HEK293 (cell line): ENCODE results near the gene ZNF836.

ENCODE experiments used
- ZNF221 ChIP-seq: fragments of 450-650 bp; formaldehyde crosslinking; IDR thresholded peaks from 2 replicates; pipeline ENCODE4 v1.5.1; 2017; ENCODE audit warnings: missing biosample characterization, missing genetic modification characterization, borderline replicate concordance
- TF ChIP-seq, protein P1 (sequence below): fragments of 450-650 bp; formaldehyde crosslinking; IDR thresholded peaks from 2 replicates; pipeline ENCODE4 v1.5.1; 2016; ENCODE audit warnings: missing biosample characterization, missing genetic modification characterization
- TF ChIP-seq, protein P2 (sequence below): fragments of 450-650 bp; formaldehyde crosslinking; IDR thresholded peaks from 2 replicates; pipeline ENCODE4 v1.5.1; 2016; ENCODE audit warnings: missing biosample characterization, missing genetic modification characterization

- TF ChIP-seq, protein P1, sequence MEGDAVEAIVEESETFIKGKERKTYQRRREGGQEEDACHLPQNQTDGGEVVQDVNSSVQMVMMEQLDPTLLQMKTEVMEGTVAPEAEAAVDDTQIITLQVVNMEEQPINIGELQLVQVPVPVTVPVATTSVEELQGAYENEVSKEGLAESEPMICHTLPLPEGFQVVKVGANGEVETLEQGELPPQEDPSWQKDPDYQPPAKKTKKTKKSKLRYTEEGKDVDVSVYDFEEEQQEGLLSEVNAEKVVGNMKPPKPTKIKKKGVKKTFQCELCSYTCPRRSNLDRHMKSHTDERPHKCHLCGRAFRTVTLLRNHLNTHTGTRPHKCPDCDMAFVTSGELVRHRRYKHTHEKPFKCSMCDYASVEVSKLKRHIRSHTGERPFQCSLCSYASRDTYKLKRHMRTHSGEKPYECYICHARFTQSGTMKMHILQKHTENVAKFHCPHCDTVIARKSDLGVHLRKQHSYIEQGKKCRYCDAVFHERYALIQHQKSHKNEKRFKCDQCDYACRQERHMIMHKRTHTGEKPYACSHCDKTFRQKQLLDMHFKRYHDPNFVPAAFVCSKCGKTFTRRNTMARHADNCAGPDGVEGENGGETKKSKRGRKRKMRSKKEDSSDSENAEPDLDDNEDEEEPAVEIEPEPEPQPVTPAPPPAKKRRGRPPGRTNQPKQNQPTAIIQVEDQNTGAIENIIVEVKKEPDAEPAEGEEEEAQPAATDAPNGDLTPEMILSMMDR (tag by site-specific recombination), result no peak
- TF ChIP-seq ZNF221 (tag by site-specific recombination), result no peak
- TF ChIP-seq, protein P2, sequence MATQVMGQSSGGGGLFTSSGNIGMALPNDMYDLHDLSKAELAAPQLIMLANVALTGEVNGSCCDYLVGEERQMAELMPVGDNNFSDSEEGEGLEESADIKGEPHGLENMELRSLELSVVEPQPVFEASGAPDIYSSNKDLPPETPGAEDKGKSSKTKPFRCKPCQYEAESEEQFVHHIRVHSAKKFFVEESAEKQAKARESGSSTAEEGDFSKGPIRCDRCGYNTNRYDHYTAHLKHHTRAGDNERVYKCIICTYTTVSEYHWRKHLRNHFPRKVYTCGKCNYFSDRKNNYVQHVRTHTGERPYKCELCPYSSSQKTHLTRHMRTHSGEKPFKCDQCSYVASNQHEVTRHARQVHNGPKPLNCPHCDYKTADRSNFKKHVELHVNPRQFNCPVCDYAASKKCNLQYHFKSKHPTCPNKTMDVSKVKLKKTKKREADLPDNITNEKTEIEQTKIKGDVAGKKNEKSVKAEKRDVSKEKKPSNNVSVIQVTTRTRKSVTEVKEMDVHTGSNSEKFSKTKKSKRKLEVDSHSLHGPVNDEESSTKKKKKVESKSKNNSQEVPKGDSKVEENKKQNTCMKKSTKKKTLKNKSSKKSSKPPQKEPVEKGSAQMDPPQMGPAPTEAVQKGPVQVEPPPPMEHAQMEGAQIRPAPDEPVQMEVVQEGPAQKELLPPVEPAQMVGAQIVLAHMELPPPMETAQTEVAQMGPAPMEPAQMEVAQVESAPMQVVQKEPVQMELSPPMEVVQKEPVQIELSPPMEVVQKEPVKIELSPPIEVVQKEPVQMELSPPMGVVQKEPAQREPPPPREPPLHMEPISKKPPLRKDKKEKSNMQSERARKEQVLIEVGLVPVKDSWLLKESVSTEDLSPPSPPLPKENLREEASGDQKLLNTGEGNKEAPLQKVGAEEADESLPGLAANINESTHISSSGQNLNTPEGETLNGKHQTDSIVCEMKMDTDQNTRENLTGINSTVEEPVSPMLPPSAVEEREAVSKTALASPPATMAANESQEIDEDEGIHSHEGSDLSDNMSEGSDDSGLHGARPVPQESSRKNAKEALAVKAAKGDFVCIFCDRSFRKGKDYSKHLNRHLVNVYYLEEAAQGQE, result no peak
Observed at GRCh38 chr19:52114691-52115090, 56.7 kb downstream of the ZNF836 start.
